GF-D8 (cell line): ENCODE data around the gene ITGA2.

Experiments
- DNase-seq: peaks from one replicate; lab custom pipeline; 2025; lab: John Stamatoyannopoulos, UW

The ITGA2 gene

GRCh38 chr5:53055365-53055764 is 66.2 kb downstream of the ITGA2 start:
- DNase-seq, result no peak

GRCh38 chr5:53059281-53059680 is 70.1 kb downstream of the ITGA2 start:
- no peak for DNase-seq

GRCh38 chr5:53063176-53063575 is 74.0 kb downstream of the ITGA2 start:
- no peak for DNase-seq

GRCh38 chr5:53063791-53064190 is 74.6 kb downstream of the ITGA2 start:
- DNase-seq, result no peak

- DNase-seq, result no peak
Measured at GRCh38 chr5:53066088-53066487, 76.9 kb downstream of the ITGA2 start.

- DNase-seq, result no peak
Measured at GRCh38 chr5:53067641-53068040, 78.5 kb downstream of the ITGA2 start.

- no peak for DNase-seq
Measured at GRCh38 chr5:53068291-53068836, 79.2 kb downstream of the ITGA2 start.

- no peak for DNase-seq
Measured at GRCh38 chr5:53069626-53070025, 80.5 kb downstream of the ITGA2 start.

- DNase-seq, result no peak
Measured at GRCh38 chr5:53071298-53071697, 82.1 kb downstream of the ITGA2 start.

- no peak for DNase-seq
Measured at GRCh38 chr5:53071738-53072137, 82.6 kb downstream of the ITGA2 start.

- DNase-seq, result no peak
Measured at GRCh38 chr5:53073348-53073747, 84.2 kb downstream of the ITGA2 start.

- DNase-seq, result no peak
Measured at GRCh38 chr5:53076014-53076583, 86.9 kb downstream of the ITGA2 start.

- no peak for DNase-seq
Measured at GRCh38 chr5:53080271-53080670, 91.1 kb downstream of the ITGA2 start.

GRCh38 chr5:53083927-53084326 is 94.8 kb downstream of the ITGA2 start:
- DNase-seq, result no peak

GRCh38 chr5:53084546-53085255 is 95.5 kb downstream of the ITGA2 start:
- DNase-seq, result no peak

GRCh38 chr5:53087171-53087570 is 98.0 kb downstream of the ITGA2 start:
- no peak for DNase-seq

- no peak for DNase-seq
Measured at GRCh38 chr5:53087621-53088121, 98.5 kb downstream of the ITGA2 start.

- no peak for DNase-seq
Measured at GRCh38 chr5:53089481-53089991, 100.4 kb downstream of the ITGA2 start.

GRCh38 chr5:53090229-53090628 is 101.1 kb downstream of the ITGA2 start:
- DNase-seq, result no peak

GRCh38 chr5:53091289-53091688 is 102.1 kb downstream of the ITGA2 start:
- DNase-seq, result no peak

- DNase-seq, result no peak
Measured at GRCh38 chr5:53092242-53092641, 103.1 kb downstream of the ITGA2 start.

- no peak for DNase-seq
Measured at GRCh38 chr5:53095217-53095616, 106.1 kb downstream of the ITGA2 start.

- no peak for DNase-seq
Measured at GRCh38 chr5:53095931-53096525, 106.9 kb downstream of the ITGA2 start.
